GM19467 (cell line): ENCODE data around the gene HCK.
"Not testable (repeated sequence)": the region's sequence is repeated elsewhere in the genome, so short reads cannot be mapped to it uniquely, and the experiment has no call there.

Experiments
- ATAC-seq: cut with Tn5 transposase; IDR thresholded peaks from one replicate; pipeline ENCODE4 v1.9.1; 2021; ENCODE audit warnings: mild to moderate bottlenecking, moderate library complexity; ENCODE audit not compliant: unreplicated experiment

The HCK gene

DNA sequence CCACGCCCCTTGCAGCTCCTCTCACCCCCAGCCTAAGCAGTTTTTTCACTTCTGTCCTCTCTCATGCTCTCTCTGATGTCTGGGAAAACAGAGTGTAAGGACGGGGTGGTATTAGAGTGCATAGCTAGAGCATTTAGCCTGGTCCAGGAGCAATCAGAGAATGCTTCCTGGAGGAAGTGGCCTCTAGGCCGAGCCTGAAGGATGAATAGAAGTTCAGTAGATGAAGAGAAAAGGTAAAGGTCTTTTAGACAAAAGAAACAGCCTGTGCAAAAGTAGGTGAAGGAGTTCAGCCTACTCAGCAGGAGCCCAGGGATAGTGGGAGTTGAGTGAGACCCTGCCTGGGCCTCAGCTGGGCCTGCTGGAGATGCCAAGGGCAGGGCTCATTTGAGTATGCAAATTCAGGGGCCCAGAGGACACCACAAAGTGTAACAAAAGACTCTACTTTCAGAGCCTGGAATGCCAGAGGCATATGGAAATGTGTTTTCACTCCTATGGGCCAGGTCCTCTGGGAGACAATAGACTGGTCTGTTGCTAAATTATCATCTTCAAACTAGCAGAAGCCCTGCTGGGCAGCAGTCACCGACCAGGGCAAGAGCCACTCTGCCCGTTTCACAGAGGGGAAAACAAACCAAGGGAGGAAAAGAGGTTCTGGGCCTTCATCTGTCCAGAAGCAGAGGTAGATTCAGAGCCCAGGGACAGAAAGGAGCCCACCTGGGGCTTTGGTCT is 37.8 kb downstream of the HCK start:
- no peak for ATAC-seq

DNA sequence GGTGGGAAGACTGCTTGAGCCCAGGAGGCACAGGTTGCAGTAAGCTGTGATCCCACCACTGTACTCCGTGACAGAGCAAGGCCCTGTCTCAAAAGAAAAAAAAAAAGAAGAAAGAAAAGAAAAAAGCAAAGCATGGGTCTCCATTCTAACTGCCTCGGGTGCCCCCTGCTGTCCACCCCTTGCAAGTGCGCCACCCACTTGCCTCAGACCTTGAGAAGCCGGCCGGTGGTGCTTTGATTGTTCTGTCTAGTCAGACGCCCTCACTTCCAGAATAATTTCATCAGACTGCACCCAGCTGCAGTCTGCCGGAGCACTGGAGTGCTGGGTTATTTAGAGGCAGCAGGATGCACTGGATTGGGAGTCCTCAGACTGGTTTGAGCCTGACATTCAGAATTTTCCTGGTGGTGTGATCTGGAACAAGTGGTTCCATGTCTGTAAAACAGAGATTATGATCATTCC is 39.9 kb downstream of the HCK start:
- no peak for ATAC-seq

DNA sequence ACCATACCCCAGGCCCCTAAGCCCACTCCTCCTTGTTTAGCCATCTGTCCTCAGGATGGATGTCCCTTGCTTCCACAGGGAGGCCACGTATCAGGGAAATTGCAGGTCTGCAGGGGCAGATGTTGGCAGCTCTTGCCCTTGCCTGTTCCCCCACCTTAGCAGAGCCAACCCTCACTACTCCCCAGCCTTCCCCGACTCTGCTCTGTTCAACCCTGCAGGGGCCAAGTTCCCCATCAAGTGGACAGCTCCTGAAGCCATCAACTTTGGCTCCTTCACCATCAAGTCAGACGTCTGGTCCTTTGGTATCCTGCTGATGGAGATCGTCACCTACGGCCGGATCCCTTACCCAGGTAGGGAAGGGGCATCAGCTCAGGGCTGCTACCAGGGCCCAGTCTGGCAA is 46.7 kb downstream of the HCK start:
- ATAC-seq: no peak

DNA sequence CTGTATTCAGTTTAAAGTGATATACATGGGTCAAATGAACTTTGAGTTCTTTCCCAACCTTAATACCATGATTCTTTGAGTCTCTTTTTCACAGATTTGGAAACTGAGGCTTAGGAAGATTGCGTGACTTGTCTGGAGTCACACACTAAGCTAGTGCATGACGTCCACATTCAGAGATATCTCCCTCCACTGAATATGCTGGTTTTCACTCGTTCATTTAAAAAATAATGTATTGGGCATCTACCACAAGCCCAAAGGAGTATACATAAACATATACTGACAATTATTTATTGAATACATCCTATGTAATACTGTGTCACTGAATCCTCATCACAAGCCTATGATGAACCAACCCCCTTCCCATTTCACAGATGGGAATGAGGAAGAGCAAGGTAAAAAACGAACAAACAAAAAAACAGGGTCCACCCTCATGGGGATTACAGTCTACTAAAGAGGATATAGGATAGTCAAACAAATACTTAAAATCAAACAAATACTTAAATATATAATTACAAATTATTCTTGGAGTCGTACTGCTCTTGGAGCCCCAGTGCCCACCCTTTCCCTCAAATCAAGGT is 56.9 kb downstream of the HCK start:
- no peak for ATAC-seq

DNA sequence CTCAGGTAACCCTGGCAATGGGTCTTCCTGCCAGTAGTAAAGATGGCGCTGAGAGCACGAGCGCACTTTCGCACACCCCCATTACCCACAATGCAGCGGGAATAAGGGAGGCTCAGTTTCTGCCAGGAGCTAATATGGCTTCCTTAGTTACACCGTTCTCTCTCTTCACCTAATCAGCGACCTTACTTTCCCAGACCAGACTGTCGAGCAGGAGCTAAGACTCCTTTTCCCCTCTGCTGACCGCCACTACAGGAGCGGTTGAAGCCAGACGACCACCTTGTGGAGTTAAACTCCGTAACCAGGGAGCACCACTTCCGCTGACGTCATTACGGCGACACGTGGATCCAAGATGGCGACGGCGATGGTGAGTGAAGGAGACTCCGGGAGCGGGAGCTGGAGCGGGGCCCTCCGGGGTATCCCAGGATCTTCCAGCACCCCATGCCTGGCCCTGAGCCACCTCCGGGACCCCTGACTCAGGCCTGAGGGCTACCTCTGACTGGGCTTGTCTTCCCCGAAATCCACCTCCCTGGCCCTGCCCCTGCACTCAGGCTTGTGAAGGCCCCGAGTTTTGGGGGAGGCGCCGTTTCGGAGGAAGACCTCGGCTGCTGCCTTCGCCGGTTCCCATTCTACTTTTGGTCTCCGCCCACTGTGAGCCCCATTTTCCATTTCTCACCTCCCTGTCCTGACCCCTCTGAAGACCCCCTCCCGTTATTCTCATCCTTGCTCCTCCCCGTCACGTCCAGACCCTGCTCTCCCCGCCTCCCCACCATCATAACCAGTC is 57.5 kb downstream of the HCK start, which contains the start of gene TM9SF4:
TM9SF4 (plus strand) TSS at position 323 of the 781 bp plus-strand sequence; CDS start at position 350, 27 bp downstream.
- peak; percentile 72 for ATAC-seq

DNA sequence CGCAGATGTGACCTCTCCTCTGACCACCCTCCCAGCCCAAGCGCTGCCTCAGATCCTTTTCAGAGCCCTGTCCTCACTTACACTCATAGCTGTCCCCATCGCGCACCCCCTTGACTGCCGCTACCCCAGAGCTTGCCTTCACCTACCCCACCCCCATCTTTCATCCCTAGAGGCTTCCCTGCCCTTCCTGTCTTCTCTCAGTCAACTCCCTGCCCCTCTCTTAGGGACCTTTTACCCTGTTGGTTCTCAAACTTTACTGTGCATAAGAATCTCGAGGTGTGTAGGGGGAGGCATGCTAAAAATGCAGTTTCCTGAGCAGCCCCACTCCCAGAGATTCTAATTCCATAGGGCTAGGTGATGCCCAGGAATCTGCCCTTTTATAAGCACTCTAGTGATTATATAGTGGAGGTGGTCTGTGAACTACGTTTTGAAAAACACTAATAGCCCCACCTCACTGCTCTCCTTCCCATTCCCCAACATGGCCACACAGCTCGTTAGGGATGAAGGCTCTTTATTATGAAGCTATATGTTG is 58.2 kb downstream of the HCK start:
- peak; percentile 24 for ATAC-seq

DNA sequence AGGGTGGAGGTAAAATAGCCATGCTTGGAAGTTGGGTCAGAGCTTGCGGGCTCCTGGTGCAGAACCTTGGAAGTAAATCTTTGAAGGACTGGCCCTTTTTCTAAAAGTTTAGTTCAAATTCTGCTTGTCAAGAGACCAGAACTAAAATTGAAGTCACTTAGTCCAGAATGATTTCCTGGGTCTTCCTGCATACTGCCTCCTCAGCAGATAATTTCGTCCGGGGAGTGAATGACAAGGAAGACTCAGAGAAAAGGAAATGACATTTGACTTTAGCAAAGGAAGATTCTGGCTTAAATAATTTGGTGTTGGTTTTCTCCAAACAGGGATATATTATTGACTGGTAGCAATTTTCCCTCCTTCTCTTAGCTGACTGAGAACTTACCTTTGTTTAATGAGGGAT is 58.7 kb downstream of the HCK start:
- ATAC-seq: no peak

DNA sequence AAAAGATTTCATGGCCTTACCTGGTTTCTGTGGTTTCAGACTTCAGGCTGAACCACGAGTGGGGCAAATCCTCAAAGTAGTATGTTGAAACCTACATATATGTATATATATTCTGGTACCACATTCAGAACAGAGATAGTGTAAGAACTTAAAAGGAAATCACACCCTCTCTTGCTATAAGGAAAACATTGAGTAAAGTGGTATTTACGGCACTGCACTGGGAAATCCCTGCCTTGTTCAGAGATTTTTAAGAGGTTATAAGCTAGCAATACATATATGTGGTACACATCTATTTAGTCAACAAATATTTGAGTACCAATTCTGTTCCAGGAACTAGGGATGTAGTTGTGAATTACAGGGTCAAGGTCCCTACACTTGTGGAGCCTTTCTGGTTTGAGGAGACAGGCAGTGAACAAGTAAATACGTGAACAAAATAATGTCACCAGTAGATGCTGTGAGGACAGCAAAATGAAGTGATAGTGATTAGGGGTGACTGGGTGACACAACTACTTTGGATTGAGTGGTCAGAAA is 59.2 kb downstream of the HCK start:
- no peak for ATAC-seq

DNA sequence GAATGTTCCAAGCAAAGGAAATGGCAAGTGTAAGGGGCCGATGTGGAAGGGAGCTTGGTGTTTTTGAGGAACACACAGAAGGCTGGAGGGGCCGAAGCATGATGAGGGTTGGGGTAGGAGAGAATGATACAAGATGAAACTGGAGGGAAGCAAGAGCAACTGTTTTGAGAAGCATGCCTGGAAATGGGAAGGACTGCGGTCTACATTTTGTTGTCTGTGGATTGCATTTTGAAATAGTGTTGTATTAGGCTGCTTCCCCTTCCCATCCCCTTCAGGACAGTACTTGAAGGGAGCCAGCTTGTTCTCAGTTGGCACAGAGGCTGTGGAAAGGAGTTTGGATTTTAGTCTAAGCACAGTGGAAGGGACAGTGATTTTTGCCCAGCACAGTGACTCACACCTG is 59.7 kb downstream of the HCK start:
- ATAC-seq: no peak

DNA sequence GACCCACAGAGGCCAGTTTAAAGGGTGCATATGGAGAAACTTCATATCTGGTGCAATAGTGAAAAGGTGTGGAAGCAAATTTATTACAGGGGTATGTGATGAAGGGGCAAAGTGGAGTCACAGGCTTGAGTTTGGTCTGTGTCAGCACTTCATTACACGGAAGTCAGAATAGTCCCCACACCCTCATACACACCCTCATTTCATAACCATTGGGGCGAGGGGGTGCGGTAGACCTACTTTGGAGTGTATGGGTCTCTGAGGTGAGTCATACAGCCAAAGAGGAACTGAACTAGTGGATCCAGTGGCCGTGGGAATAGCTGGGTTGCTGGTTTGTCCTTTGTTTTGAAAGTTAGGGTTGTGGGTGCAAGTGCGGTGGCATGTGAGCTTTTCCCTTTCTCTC is 60.8 kb downstream of the HCK start:
- ATAC-seq: no peak

DNA sequence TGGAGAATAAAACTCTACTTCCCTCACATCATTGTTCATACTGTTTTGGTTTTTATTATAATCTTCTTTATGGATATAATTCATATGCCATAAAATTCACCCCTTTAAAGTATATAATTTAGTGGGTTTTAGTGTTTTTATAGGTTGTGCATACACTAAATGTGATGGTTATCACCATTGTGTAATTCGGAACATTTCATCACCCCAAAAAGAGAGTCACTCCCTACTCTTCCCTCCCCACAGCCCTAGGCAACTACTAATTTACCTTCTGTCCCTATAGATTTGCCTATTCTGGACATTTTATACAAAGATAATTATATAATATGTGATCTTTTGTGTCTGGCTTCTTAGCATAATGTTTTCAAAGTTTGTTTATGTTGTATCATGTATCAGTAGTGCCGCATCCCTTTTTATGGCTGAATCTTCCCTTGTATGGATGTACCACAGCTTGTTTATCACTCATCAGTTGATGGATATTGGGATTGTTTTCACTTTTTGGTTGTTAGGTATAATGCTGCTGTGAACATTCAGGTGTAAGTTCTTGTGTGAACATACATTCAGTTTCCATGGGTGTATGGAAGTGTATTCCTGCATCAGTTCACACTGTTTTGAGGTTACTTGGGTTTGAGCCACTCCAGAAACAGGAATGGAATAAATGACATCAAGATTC is 61.7 kb downstream of the HCK start:
- ATAC-seq: no peak

DNA sequence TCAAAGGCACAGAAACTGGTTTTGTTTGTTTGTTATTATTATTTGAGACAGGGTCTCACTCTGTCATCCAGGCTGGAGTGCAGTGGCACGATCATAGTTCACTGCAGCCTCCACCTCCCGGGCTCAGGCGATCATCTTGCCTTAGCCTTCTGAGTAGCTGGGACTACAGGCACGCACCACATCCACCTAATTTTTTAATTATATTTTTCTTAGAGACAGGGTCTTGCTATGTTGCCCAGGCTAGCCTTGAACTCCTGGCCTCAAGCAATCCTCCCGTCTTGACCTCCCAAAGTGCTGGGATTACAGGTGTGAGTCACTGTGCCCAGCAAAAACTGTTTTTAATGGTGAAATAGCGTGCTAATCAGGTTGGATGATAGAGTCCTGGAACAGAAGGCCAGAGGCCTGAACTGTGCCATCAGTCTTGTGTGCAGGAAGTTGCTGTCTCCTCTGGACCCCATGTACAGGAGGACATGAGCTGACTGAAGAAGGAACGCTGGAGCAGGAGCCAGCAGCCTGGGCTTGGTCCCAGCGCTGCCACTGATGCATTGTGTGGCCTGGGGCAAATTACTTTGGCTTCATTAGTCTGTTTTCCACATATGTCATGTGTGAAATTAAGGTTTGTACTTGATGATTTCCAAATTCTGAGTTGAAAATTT is 62.4 kb downstream of the HCK start:
- ATAC-seq: no peak

DNA sequence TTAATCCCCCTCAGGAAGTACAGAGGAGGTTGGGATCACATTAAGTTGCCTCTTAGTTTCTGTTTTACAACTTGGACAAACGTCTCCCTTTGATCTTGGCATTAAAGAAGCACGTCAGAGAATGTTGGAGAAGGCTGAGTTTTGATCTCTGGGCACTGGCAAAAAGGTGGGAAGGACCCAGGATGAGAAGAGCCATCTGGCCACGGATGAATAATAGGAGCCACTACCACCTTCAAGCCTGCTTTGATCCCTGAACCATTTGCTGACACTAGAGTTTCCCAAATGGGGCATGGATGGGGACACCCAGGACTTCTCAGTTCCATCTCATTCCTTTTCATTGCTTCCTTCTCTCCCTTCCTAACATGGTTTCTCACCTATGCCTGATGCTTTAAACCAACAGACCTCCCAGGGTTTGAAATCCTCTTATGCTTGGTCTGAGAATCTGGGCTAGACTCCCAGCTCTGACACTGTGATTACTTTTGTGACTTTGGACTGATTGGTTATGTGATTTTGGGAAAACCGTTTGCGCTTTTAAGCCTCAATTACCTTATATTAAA is 63.2 kb downstream of the HCK start:
- ATAC-seq: no peak

DNA sequence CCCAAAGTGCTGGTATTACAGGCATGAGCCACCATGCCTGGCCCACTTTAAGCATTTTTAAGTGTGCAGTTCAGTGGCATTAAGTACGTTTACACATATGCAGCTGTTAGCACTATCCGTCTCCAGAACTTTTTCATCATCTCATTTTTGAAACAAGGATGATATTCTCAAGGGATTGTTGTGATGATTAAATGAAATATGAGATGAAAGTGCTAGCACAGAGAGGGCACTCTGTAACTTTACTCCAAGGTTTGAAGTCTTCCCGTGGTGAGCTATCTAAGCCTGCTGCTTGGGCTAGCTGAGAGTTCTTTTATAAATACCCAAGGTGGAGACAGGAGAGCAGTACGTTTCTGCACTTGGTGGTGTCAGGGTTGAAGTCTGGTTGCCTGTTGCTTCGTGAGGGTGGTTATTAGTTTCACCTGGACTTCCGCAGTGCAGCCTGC is 64.1 kb downstream of the HCK start:
- no peak for ATAC-seq

DNA sequence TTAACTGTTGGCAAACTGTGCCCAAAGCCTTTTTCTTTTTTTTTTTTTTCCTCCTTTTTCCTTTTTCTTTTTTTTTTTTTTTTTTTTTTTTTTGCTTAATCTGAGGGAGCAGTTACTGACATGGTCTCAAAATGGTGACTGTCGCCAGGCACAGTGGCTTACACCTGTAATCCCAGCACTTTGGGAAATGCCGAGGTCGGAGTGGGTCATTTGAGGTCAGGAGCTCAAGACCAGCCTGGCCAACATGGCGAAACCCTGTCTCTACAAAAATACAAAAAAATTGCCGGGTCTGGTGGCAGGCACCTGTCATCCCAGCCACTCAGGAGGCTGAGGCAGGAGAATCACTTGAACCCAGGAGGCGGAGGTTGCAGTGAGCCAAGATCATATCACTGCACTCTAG is 64.8 kb downstream of the HCK start:
- ATAC-seq: not testable (repeated sequence)

DNA sequence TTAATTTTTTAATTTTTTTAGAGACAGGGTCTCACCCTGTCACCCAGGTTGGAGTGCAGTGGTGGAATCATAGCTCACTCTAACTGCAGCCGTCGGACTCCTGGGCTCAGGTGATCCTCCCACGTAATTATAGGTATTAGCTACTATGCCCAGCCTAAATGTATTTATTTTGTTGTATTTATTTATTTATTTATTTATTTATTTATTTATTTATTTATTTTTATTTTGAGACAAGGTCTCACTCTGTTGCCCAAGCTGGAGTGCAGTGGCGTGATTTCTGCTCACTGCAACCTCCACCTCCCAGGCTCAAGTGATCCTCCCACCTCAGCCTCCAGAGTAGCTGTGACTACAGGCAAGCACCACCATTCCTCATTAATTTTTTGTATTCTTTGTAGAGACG is 66.4 kb downstream of the HCK start:
- not testable (repeated sequence) for ATAC-seq

DNA sequence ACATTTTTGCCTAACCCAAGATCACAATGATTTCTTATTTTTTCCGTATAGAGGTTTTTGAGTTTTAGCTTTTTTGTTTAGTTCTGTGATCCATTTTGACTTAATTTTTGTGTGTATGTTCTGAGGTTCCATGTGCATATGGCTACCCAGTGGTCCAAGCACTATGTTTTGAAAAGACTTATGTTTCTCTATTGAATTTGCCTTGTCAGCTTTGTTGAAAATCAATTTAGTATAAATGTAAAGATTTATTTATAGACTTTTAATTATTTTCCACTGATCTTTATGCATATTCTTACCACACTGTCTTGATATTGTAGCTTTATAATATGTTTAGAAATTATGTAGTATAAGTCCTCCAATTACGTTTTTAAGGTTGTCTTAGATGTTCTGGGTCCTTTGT is 67.7 kb downstream of the HCK start:
- no peak for ATAC-seq

DNA sequence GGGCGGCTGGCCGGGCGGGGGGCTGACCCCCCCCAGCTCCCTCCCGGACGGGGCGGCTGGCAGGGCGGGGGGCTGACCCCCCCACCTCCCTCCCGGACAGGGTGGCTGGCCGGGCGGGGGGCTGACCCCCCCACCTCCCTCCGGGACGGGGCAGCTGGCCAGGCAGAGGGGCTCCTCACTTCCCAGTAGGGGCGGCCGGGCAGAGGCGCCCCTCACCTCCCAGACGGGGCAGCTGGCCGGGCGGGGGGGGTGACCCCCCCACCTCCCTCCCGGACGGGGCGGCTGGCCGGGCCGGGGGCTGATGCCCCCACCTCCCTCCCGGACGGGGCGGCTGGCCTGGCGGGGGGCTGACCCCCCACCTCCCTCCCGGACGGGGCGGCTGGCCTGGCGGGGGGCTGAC is 69.9 kb downstream of the HCK start:
- not testable (repeated sequence) for ATAC-seq

DNA sequence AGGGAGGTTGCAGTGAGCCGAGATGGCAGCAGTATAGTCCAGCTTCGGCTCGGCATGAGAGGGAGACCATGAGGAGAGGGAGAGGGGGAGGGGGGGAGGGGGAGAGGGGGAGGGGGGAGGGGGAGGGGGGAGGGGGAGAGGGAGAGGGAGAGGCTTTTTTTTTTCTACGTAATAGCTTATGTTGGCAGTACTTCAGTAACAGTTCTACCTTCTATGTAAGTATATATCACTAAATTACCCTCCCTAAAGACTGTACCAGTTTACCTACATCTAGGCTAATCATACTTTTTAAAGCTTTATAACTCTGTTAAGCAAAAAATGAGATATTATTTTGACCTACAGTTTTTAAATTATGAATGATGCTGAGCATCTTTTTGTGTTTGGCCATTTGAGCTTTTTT is 71.0 kb downstream of the HCK start:
- ATAC-seq: no peak

DNA sequence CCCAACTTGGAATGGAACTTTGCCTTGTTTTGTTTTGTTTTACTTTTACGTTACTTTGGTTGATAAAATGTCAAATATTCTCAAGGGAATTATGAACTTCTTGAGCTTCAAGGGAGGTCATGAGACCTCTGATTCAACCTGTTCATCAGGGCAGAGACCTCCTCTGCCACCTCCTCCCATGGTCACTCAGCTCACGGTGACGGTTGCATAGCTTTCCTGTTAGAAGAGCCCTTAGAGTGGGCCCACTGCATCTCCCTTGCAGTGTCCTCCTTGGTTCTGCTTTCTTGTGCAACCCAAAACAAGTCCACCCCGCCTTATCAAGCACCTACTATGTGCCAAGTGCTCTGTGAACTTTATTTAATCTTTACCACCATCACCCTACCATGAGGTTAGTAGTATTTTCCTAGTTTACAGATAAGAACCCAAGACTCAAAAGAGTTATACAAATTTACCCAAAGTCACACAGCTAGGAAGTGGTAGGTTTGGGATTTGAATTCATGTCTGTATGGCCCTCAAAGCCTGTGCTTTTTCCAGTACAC is 72.9 kb downstream of the HCK start:
- no peak for ATAC-seq
